ENCODE measurements around the gene ZNF148.

- TF ChIP-seq CTCF (IDR thresholded peaks at IDR 0.05) (no peak), POLR2AphosphoS5 (IDR thresholded peaks at IDR 0.05) (no peak), POLR2A (IDR thresholded peaks at IDR 0.05) (no peak), EP300 (IDR thresholded peaks at IDR 0.05) (no peak)
Measured at GRCh38 chr3:125318167-125318865, 56.8 kb downstream of the ZNF148 start.

Measured in sigmoid colon (tissue), 4 donors.